Glutamatergic neuron (in vitro differentiated cells): Measurements from ENCODE around the gene ACYP2. TPM values are rescaled to one million over a fixed set of nuclear protein-coding genes. Genes with fewer than 3 reads are reported as not detected.
"Not testable (repeated sequence)": the region's sequence is repeated elsewhere in the genome, so short reads cannot be mapped to it uniquely, and the experiment has no call there.

ENCODE experiments used
- DNase-seq: peaks from one replicate; pipeline ENCODE4 v3.0.0; 2022
- H3K27ac Mint-ChIP-seq: one replicate; pipeline ENCODE4 v1.8.0; 2020; ENCODE audit warnings: mild to moderate bottlenecking, mixed read lengths, inconsistent platforms; ENCODE audit not compliant: unreplicated experiment
- H3K27me3 Mint-ChIP-seq: one replicate; pipeline ENCODE4 v1.8.0; 2020; ENCODE audit warnings: mild to moderate bottlenecking, moderate library complexity, mixed read lengths, inconsistent platforms; ENCODE audit not compliant: unreplicated experiment
- H3K36me3 Mint-ChIP-seq: one replicate; pipeline ENCODE4 v1.8.0; 2020; ENCODE audit warnings: mild to moderate bottlenecking, mixed read lengths, inconsistent platforms; ENCODE audit not compliant: unreplicated experiment
- H3K4me1 Mint-ChIP-seq: one replicate; pipeline ENCODE4 v1.8.0; 2020; ENCODE audit warnings: mild to moderate bottlenecking, low read depth, mixed read lengths, inconsistent platforms; ENCODE audit not compliant: unreplicated experiment
- H3K4me3 Mint-ChIP-seq: one replicate; pipeline ENCODE4 v1.8.0; 2020; ENCODE audit warnings: mild to moderate bottlenecking, mixed read lengths, inconsistent platforms; ENCODE audit not compliant: unreplicated experiment
- H3K9me3 Mint-ChIP-seq: one replicate; pipeline ENCODE4 v1.8.0; 2020; ENCODE audit warnings: mild to moderate bottlenecking, moderate library complexity, mixed read lengths, inconsistent platforms; ENCODE audit not compliant: unreplicated experiment
- CTCF ChIP-seq: fragments of 200-600 bp; sonication (generic); IDR thresholded peaks from one replicate; pipeline ENCODE4 v1.5.0; 2021; ENCODE audit not compliant: partially characterized antibody, unreplicated experiment
- total RNA-seq: library from RNA; stranded (reverse); fragmentation: NEBNext Ultra II Directional; extraction: Animal tissue kit (Norgen Biotek cat#: 25700); gene quantifications from one replicate; pipeline ENCODE4 v1.2.1, GENCODE V29; 2021; ENCODE audit not compliant: unreplicated experiment

Gene ACYP2
- total RNA-seq, 1 donor from 2014 or later, result 8.4 TPM

DNA sequence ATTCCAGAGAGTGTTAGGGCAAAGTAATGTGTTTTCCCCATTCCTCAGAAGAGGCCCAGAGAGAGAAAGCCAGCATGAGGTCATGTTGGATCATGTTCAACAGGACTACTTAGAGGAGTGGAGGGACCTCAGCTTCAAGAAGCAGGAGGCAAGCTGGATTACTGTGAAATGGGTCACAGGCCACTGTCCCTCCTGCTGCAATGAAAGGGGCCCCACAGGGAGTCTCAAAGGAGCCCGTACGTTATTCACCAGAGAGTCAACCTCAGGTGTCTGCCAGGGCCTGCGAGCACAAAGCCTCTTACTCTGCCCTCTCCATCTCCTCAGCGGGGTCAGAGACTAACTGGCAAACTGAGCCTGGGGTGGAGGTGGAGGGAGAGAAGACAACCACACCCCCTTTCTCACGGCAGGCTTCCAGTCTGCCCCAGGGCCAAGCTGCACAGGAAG, 27.2 kb upstream of the ACYP2 start:
- H3K4me3 Mint-ChIP-seq, result no peak overlapping the region
- H3K27ac Mint-ChIP-seq, result no peak overlapping the region
- no peaks in the 10 kb centered on the region for H3K36me3 Mint-ChIP-seq
- TF ChIP-seq CTCF, result no peak
- DNase-seq, result no peak
- peaks cover 25% of the 10 kb centered on the region for H3K4me1 Mint-ChIP-seq
- peaks cover 4% of the 10 kb centered on the region for H3K9me3 Mint-ChIP-seq
- H3K27me3 Mint-ChIP-seq, result peaks cover 2% of the 10 kb centered on the region

- TF ChIP-seq CTCF, result no peak
- Mint-ChIP-seq H3K36me3 (no peaks in the 10 kb centered on the region), H3K4me3 (no peak overlapping the region), H3K27ac (no peak overlapping the region), H3K4me1 (peaks cover 21% of the 10 kb centered on the region), H3K27me3 (no peaks in the 10 kb centered on the region), H3K9me3 (peaks cover 2% of the 10 kb centered on the region)
- DNase-seq, result no peak
Measured at GRCh38 chr2:54088719-54089118, 26.7 kb upstream of the ACYP2 start.

DNA sequence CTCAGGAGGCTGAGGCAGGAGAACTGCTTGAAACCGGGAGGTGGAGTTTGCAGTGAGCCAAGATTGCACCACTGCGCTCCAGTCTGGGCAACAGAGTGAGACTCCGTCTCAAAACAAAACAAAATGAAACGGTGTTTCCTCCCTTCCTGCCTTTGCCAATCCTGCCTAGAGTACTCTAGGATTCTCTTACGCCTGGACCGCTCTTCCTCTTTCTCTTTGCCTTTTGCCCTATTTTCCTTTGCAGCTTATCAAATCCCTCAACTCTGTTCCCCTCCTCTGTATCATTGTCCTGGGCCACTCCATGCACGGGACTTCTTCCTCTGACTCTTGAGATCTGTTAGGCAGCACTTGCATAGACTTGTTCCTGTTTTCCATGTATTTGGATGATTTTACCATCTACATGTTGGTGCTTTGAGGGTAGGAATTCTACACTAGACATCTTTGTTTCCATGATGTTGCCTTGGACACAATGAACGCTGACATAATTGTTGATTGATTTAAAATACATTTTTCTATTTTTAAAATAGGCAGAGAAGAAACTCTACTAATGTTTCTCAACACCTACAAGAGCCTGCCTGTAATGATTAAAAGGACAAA, 24.8 kb upstream of the ACYP2 start:
- Mint-ChIP-seq H3K27ac (no peak overlapping the region), H3K9me3 (peaks cover 4% of the 10 kb centered on the region), H3K4me3 (no peak overlapping the region), H3K4me1 (peaks cover 13% of the 10 kb centered on the region), H3K36me3 (peaks cover 4% of the 10 kb centered on the region), H3K27me3 (no peaks in the 10 kb centered on the region)
- DNase-seq, result no peak
- TF ChIP-seq CTCF, result no peak

GRCh38 chr2:54092940-54093339, 22.5 kb upstream of the ACYP2 start:
- no peak for TF ChIP-seq CTCF
- no peak for DNase-seq

DNA sequence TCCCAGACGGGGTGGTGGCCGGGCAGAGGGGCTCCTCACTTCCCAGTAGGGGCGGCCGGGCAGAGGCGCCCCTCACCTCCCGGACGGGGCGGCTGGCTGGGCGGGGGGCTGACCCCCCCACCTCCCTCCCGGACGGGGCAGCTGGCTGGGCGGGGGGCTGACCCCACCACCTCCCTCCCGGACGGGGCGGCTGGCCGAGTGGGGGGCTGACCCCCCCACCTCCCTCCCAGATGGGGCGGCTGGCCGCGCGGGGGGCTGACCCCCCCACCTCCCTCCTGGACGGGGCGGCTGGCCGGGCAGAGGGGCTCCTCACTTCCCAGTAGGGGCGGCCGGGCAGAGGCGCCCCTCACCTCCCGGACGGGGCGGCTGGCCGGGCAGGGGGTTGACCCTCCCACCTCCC, 20.0 kb upstream of the ACYP2 start:
- not testable (repeated sequence) for DNase-seq, H3K9me3 Mint-ChIP-seq, H3K4me1 Mint-ChIP-seq, H3K27me3 Mint-ChIP-seq, H3K4me3 Mint-ChIP-seq
- peak overlapping the region; percentile 88 for H3K27ac Mint-ChIP-seq
- peaks cover 17% of the 10 kb centered on the region for H3K36me3 Mint-ChIP-seq

More at GRCh38 chr2:54092940-54093339, 22.5 kb upstream of the ACYP2 start:
- peaks cover 9% of the 10 kb centered on the region for H3K9me3 Mint-ChIP-seq
- no peak overlapping the region for H3K4me3 Mint-ChIP-seq
- H3K27ac Mint-ChIP-seq, result no peak overlapping the region
- H3K27me3 Mint-ChIP-seq, result peaks cover 2% of the 10 kb centered on the region
- H3K36me3 Mint-ChIP-seq, result peaks cover 12% of the 10 kb centered on the region
- peaks cover 5% of the 10 kb centered on the region for H3K4me1 Mint-ChIP-seq

DNA sequence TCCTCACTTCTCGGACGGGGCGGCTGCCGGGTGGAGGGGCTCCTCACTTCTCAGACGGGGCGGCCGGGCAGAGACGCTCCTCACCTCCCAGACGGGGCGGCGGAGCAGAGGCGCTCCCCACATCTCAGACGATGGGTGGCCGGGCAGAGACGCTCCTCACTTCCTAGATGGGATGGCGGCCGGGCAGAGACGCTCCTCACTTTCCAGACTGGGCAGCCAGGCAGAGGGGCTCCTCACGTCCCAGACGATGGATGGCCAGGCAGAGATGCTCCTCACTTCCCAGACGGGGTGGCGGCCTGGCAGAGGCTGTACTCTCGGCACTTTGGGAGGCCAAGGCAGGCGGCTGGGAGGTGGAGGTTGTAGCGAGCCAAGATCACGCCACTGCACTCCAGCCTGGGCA, 19.3 kb upstream of the ACYP2 start:
- not testable (repeated sequence) for H3K4me3 Mint-ChIP-seq, H3K27me3 Mint-ChIP-seq, DNase-seq, H3K9me3 Mint-ChIP-seq, H3K4me1 Mint-ChIP-seq, H3K27ac Mint-ChIP-seq
- peaks cover 17% of the 10 kb centered on the region for H3K36me3 Mint-ChIP-seq
